ENCODE measurements around the gene CDH2.

CDH2 gene

GRCh38 chr18:28062443-28062842, 114.5 kb downstream of the CDH2 start:
- H3K9me3 ChIP-seq (ENCODE audit: control insufficient read depth in 5 of 5, low read length in 5 of 5), result no peaks in the 10 kb centered on the region
- no peak overlapping the region for H3K27ac ChIP-seq (ENCODE audit: low read depth, low read length)
- no peak overlapping the region for H3K4me3 ChIP-seq (ENCODE audit: low read depth in 1 of 5, low read length in 5 of 5)
- H3K9ac ChIP-seq (ENCODE audit: low read length in 5 of 5), result no peak overlapping the region
- peaks cover 0 to 3% (median 0%) of the 10 kb centered on the region in 5 donors for H3K4me1 ChIP-seq (ENCODE audit: control insufficient read depth in 5 of 5, insufficient read depth in 5 of 5, low read length in 5 of 5)
- H3K36me3 ChIP-seq (ENCODE audit: control insufficient read depth in 5 of 5, insufficient read depth in 5 of 5, low read length in 5 of 5), result no peaks in the 10 kb centered on the region
- H3K27me3 ChIP-seq (ENCODE audit: control insufficient read depth in 5 of 5, insufficient read depth in 4 of 5, low read length in 5 of 5), result no peaks in the 10 kb centered on the region

- peaks cover 0 to 3% (median 0%) of the 10 kb centered on the region in 5 donors for H3K4me1 ChIP-seq (ENCODE audit: control insufficient read depth in 5 of 5, insufficient read depth in 5 of 5, low read length in 5 of 5)
- H3K4me3 ChIP-seq (ENCODE audit: low read depth in 1 of 5, low read length in 5 of 5), result no peak overlapping the region
- no peak overlapping the region for H3K27ac ChIP-seq (ENCODE audit: low read depth, low read length)
- H3K27me3 ChIP-seq (ENCODE audit: control insufficient read depth in 5 of 5, insufficient read depth in 4 of 5, low read length in 5 of 5), result no peaks in the 10 kb centered on the region
- no peaks in the 10 kb centered on the region for H3K36me3 ChIP-seq (ENCODE audit: control insufficient read depth in 5 of 5, insufficient read depth in 5 of 5, low read length in 5 of 5)
- no peak overlapping the region for H3K9ac ChIP-seq (ENCODE audit: low read length in 5 of 5)
- H3K9me3 ChIP-seq (ENCODE audit: control insufficient read depth in 5 of 5, low read length in 5 of 5), result no peaks in the 10 kb centered on the region
Observed at GRCh38 chr18:28059861-28060260, 117.1 kb downstream of the CDH2 start.

- Histone ChIP-seq H3K9me3 (ENCODE audit: control insufficient read depth in 5 of 5, low read length in 5 of 5) (no peaks in the 10 kb centered on the region), H3K9ac (ENCODE audit: low read length in 5 of 5) (no peak overlapping the region), H3K4me1 (ENCODE audit: control insufficient read depth in 5 of 5, insufficient read depth in 5 of 5, low read length in 5 of 5) (no peaks in the 10 kb centered on the region), H3K4me3 (ENCODE audit: low read depth in 1 of 5, low read length in 5 of 5) (no peak overlapping the region), H3K27me3 (ENCODE audit: control insufficient read depth in 5 of 5, insufficient read depth in 4 of 5, low read length in 5 of 5) (no peaks in the 10 kb centered on the region), H3K27ac (ENCODE audit: low read depth, low read length) (no peak overlapping the region), H3K36me3 (ENCODE audit: control insufficient read depth in 5 of 5, insufficient read depth in 5 of 5, low read length in 5 of 5) (no peaks in the 10 kb centered on the region)
Observed at GRCh38 chr18:28050545-28050944, 126.4 kb downstream of the CDH2 start.

GRCh38 chr18:28048612-28049011, 128.3 kb downstream of the CDH2 start:
- Histone ChIP-seq H3K9ac (ENCODE audit: low read length in 5 of 5) (no peak overlapping the region), H3K27ac (ENCODE audit: low read depth, low read length) (no peak overlapping the region), H3K4me1 (ENCODE audit: control insufficient read depth in 5 of 5, insufficient read depth in 5 of 5, low read length in 5 of 5) (no peaks in the 10 kb centered on the region)

GRCh38 chr18:28045880-28046279, 131.1 kb downstream of the CDH2 start:
- Histone ChIP-seq H3K9ac (ENCODE audit: low read length in 5 of 5) (no peak overlapping the region), H3K27me3 (ENCODE audit: control insufficient read depth in 5 of 5, insufficient read depth in 4 of 5, low read length in 5 of 5) (no peaks in the 10 kb centered on the region), H3K4me1 (ENCODE audit: control insufficient read depth in 5 of 5, insufficient read depth in 5 of 5, low read length in 5 of 5) (no peaks in the 10 kb centered on the region), H3K36me3 (ENCODE audit: control insufficient read depth in 5 of 5, insufficient read depth in 5 of 5, low read length in 5 of 5) (no peaks in the 10 kb centered on the region), H3K27ac (ENCODE audit: low read depth, low read length) (no peak overlapping the region), H3K4me3 (ENCODE audit: low read depth in 1 of 5, low read length in 5 of 5) (no peak overlapping the region), H3K9me3 (ENCODE audit: control insufficient read depth in 5 of 5, low read length in 5 of 5) (no peaks in the 10 kb centered on the region)

More at GRCh38 chr18:28048612-28049011, 128.3 kb downstream of the CDH2 start:
- no peaks in the 10 kb centered on the region for H3K27me3 ChIP-seq (ENCODE audit: control insufficient read depth in 5 of 5, insufficient read depth in 4 of 5, low read length in 5 of 5)
- H3K9me3 ChIP-seq (ENCODE audit: control insufficient read depth in 5 of 5, low read length in 5 of 5), result no peaks in the 10 kb centered on the region
- no peak overlapping the region for H3K4me3 ChIP-seq (ENCODE audit: low read depth in 1 of 5, low read length in 5 of 5)
- H3K36me3 ChIP-seq (ENCODE audit: control insufficient read depth in 5 of 5, insufficient read depth in 5 of 5, low read length in 5 of 5), result no peaks in the 10 kb centered on the region

- Histone ChIP-seq H3K4me1 (ENCODE audit: control insufficient read depth in 5 of 5, insufficient read depth in 5 of 5, low read length in 5 of 5) (no peaks in the 10 kb centered on the region), H3K4me3 (ENCODE audit: low read depth in 1 of 5, low read length in 5 of 5) (no peak overlapping the region), H3K36me3 (ENCODE audit: control insufficient read depth in 5 of 5, insufficient read depth in 5 of 5, low read length in 5 of 5) (no peaks in the 10 kb centered on the region), H3K27ac (ENCODE audit: low read depth, low read length) (no peak overlapping the region), H3K9ac (ENCODE audit: low read length in 5 of 5) (no peak overlapping the region), H3K27me3 (ENCODE audit: control insufficient read depth in 5 of 5, insufficient read depth in 4 of 5, low read length in 5 of 5) (no peaks in the 10 kb centered on the region), H3K9me3 (ENCODE audit: control insufficient read depth in 5 of 5, low read length in 5 of 5) (no peaks in the 10 kb centered on the region)
Observed at GRCh38 chr18:28045176-28045810, 131.6 kb downstream of the CDH2 start.

GRCh38 chr18:28044036-28044435, 132.9 kb downstream of the CDH2 start:
- H3K27ac ChIP-seq (ENCODE audit: low read depth, low read length), result no peak overlapping the region
- no peak overlapping the region for H3K9ac ChIP-seq (ENCODE audit: low read length in 5 of 5)
- H3K36me3 ChIP-seq (ENCODE audit: control insufficient read depth in 5 of 5, insufficient read depth in 5 of 5, low read length in 5 of 5), result no peaks in the 10 kb centered on the region
- no peaks in the 10 kb centered on the region for H3K9me3 ChIP-seq (ENCODE audit: control insufficient read depth in 5 of 5, low read length in 5 of 5)
- H3K4me1 ChIP-seq (ENCODE audit: control insufficient read depth in 5 of 5, insufficient read depth in 5 of 5, low read length in 5 of 5), result no peaks in the 10 kb centered on the region
- no peak overlapping the region for H3K4me3 ChIP-seq (ENCODE audit: low read depth in 1 of 5, low read length in 5 of 5)
- H3K27me3 ChIP-seq (ENCODE audit: control insufficient read depth in 5 of 5, insufficient read depth in 4 of 5, low read length in 5 of 5), result no peaks in the 10 kb centered on the region

GRCh38 chr18:28043631-28044030, 133.3 kb downstream of the CDH2 start:
- H3K36me3 ChIP-seq (ENCODE audit: control insufficient read depth in 5 of 5, insufficient read depth in 5 of 5, low read length in 5 of 5), result no peaks in the 10 kb centered on the region
- H3K9me3 ChIP-seq (ENCODE audit: control insufficient read depth in 5 of 5, low read length in 5 of 5), result no peaks in the 10 kb centered on the region
- H3K27me3 ChIP-seq (ENCODE audit: control insufficient read depth in 5 of 5, insufficient read depth in 4 of 5, low read length in 5 of 5), result no peaks in the 10 kb centered on the region
- no peak overlapping the region for H3K4me3 ChIP-seq (ENCODE audit: low read depth in 1 of 5, low read length in 5 of 5)
- H3K9ac ChIP-seq (ENCODE audit: low read length in 5 of 5), result no peak overlapping the region
- H3K4me1 ChIP-seq (ENCODE audit: control insufficient read depth in 5 of 5, insufficient read depth in 5 of 5, low read length in 5 of 5), result no peaks in the 10 kb centered on the region
- H3K27ac ChIP-seq (ENCODE audit: low read depth, low read length), result no peak overlapping the region

- Histone ChIP-seq H3K9ac (ENCODE audit: low read length in 5 of 5) (no peak overlapping the region), H3K27ac (ENCODE audit: low read depth, low read length) (no peak overlapping the region), H3K36me3 (ENCODE audit: control insufficient read depth in 5 of 5, insufficient read depth in 5 of 5, low read length in 5 of 5) (no peaks in the 10 kb centered on the region), H3K4me1 (ENCODE audit: control insufficient read depth in 5 of 5, insufficient read depth in 5 of 5, low read length in 5 of 5) (no peaks in the 10 kb centered on the region), H3K27me3 (ENCODE audit: control insufficient read depth in 5 of 5, insufficient read depth in 4 of 5, low read length in 5 of 5) (no peaks in the 10 kb centered on the region), H3K4me3 (ENCODE audit: low read depth in 1 of 5, low read length in 5 of 5) (no peak overlapping the region), H3K9me3 (ENCODE audit: control insufficient read depth in 5 of 5, low read length in 5 of 5) (no peaks in the 10 kb centered on the region)
Observed at GRCh38 chr18:28041366-28041765, 135.6 kb downstream of the CDH2 start.

GRCh38 chr18:28040716-28041115, 136.2 kb downstream of the CDH2 start:
- Histone ChIP-seq H3K36me3 (ENCODE audit: control insufficient read depth in 5 of 5, insufficient read depth in 5 of 5, low read length in 5 of 5) (no peaks in the 10 kb centered on the region), H3K4me1 (ENCODE audit: control insufficient read depth in 5 of 5, insufficient read depth in 5 of 5, low read length in 5 of 5) (no peaks in the 10 kb centered on the region), H3K9me3 (ENCODE audit: control insufficient read depth in 5 of 5, low read length in 5 of 5) (no peaks in the 10 kb centered on the region), H3K27me3 (ENCODE audit: control insufficient read depth in 5 of 5, insufficient read depth in 4 of 5, low read length in 5 of 5) (no peaks in the 10 kb centered on the region), H3K4me3 (ENCODE audit: low read depth in 1 of 5, low read length in 5 of 5) (no peak overlapping the region), H3K27ac (ENCODE audit: low read depth, low read length) (no peak overlapping the region), H3K9ac (ENCODE audit: low read length in 5 of 5) (no peak overlapping the region)

- no peaks in the 10 kb centered on the region for H3K4me1 ChIP-seq (ENCODE audit: control insufficient read depth in 5 of 5, insufficient read depth in 5 of 5, low read length in 5 of 5)
- no peak overlapping the region for H3K4me3 ChIP-seq (ENCODE audit: low read depth in 1 of 5, low read length in 5 of 5)
- H3K27ac ChIP-seq (ENCODE audit: low read depth, low read length), result no peak overlapping the region
- no peak overlapping the region for H3K9ac ChIP-seq (ENCODE audit: low read length in 5 of 5)
- H3K36me3 ChIP-seq (ENCODE audit: control insufficient read depth in 5 of 5, insufficient read depth in 5 of 5, low read length in 5 of 5), result no peaks in the 10 kb centered on the region
- no peaks in the 10 kb centered on the region for H3K27me3 ChIP-seq (ENCODE audit: control insufficient read depth in 5 of 5, insufficient read depth in 4 of 5, low read length in 5 of 5)
- H3K9me3 ChIP-seq (ENCODE audit: control insufficient read depth in 5 of 5, low read length in 5 of 5), result no peaks in the 10 kb centered on the region
Observed at GRCh38 chr18:28040211-28040610, 136.7 kb downstream of the CDH2 start.
